ENCODE measurements around the gene GXYLT1. TPM values are rescaled to one million over a fixed set of nuclear protein-coding genes. Genes with fewer than 3 reads are reported as not detected.
A peak's percentile ranks its signal among the peaks of the same experiment; 100 is the strongest.

The GXYLT1 gene
- total RNA-seq, 1 donor from 2014 or later, result 11.6 TPM

GRCh38 chr12:42090899-42091298, 53.8 kb downstream of the GXYLT1 start:
- Mint-ChIP-seq H3K9me3 (ENCODE audit: low read depth) (no peaks in the 10 kb centered on the region), H3K27ac (ENCODE audit: unreplicated experiment) (peak overlapping the region; percentile 93), H3K4me1 (ENCODE audit: low read depth) (peaks cover 70% of the 10 kb centered on the region), H3K36me3 (ENCODE audit: low read depth) (peaks cover 1% of the 10 kb centered on the region), H3K27me3 (ENCODE audit: low read depth) (no peaks in the 10 kb centered on the region), H3K4me3 (ENCODE audit: unreplicated experiment) (no peak overlapping the region)
- TF ChIP-seq CTCF (IDR thresholded peaks at IDR 0.05), result no peak
- no peak for DNase-seq (ENCODE audit: low spot score)

GRCh38 chr12:42086031-42086430, 58.6 kb downstream of the GXYLT1 start:
- no peak for TF ChIP-seq CTCF (IDR thresholded peaks at IDR 0.05)
- H3K9me3 Mint-ChIP-seq (ENCODE audit: low read depth), result peaks cover 7% of the 10 kb centered on the region
- H3K27me3 Mint-ChIP-seq (ENCODE audit: low read depth), result no peaks in the 10 kb centered on the region
- peaks cover 3% of the 10 kb centered on the region for H3K36me3 Mint-ChIP-seq (ENCODE audit: low read depth)
- peaks cover 53% of the 10 kb centered on the region for H3K4me1 Mint-ChIP-seq (ENCODE audit: low read depth)
- no peak for DNase-seq (ENCODE audit: low spot score)
- no peak overlapping the region for H3K4me3 Mint-ChIP-seq (ENCODE audit: unreplicated experiment)
- no peak overlapping the region for H3K27ac Mint-ChIP-seq (ENCODE audit: unreplicated experiment)

GRCh38 chr12:42085594-42085993, 59.1 kb downstream of the GXYLT1 start:
- Mint-ChIP-seq H3K27me3 (ENCODE audit: low read depth) (no peaks in the 10 kb centered on the region), H3K36me3 (ENCODE audit: low read depth) (peaks cover 3% of the 10 kb centered on the region), H3K27ac (ENCODE audit: unreplicated experiment) (no peak overlapping the region), H3K4me3 (ENCODE audit: unreplicated experiment) (no peak overlapping the region), H3K9me3 (ENCODE audit: low read depth) (peaks cover 7% of the 10 kb centered on the region), H3K4me1 (ENCODE audit: low read depth) (peaks cover 49% of the 10 kb centered on the region)
- DNase-seq (ENCODE audit: low spot score), result no peak
- TF ChIP-seq CTCF (IDR thresholded peaks at IDR 0.05), result no peak

- Mint-ChIP-seq H3K4me3 (ENCODE audit: unreplicated experiment) (no peak overlapping the region), H3K36me3 (ENCODE audit: low read depth) (peaks cover 5% of the 10 kb centered on the region), H3K27ac (ENCODE audit: unreplicated experiment) (no peak overlapping the region), H3K4me1 (ENCODE audit: low read depth) (peaks cover 38% of the 10 kb centered on the region), H3K9me3 (ENCODE audit: low read depth) (peaks cover 7% of the 10 kb centered on the region), H3K27me3 (ENCODE audit: low read depth) (no peaks in the 10 kb centered on the region)
- DNase-seq (ENCODE audit: low spot score), result no peak
- no peak for TF ChIP-seq CTCF (IDR thresholded peaks at IDR 0.05)
Measured at GRCh38 chr12:42084522-42084921, 60.2 kb downstream of the GXYLT1 start.

GRCh38 chr12:42076976-42077375, 67.7 kb downstream of the GXYLT1 start:
- Mint-ChIP-seq H3K27ac (ENCODE audit: unreplicated experiment) (no peak overlapping the region), H3K4me3 (ENCODE audit: unreplicated experiment) (no peak overlapping the region), H3K4me1 (ENCODE audit: low read depth) (no peaks in the 10 kb centered on the region), H3K9me3 (ENCODE audit: low read depth) (no peaks in the 10 kb centered on the region), H3K36me3 (ENCODE audit: low read depth) (peaks cover 7% of the 10 kb centered on the region), H3K27me3 (ENCODE audit: low read depth) (no peaks in the 10 kb centered on the region)
- DNase-seq (ENCODE audit: low spot score), result no peak
- no peak for TF ChIP-seq CTCF (IDR thresholded peaks at IDR 0.05)
